K562 (cell line): ENCODE results near the gene CNOT2. TPM values are rescaled to one million over a fixed set of nuclear protein-coding genes. Genes with fewer than 3 reads are reported as not detected.
A peak's percentile ranks its signal among the peaks of the same experiment; 100 is the strongest.

Experiments used
- ATAC-seq: fragments of 200-7000 bp; cut with Tn5 transposase; 3 replicates; pipeline ENCODE4 v1.9.1; 2020; ENCODE audit warnings: moderate library complexity
- BruUV-seq: library from RNA; stranded (reverse); fragments of 400-500 nt; replicated peaks from 2 replicates; lab custom pipeline; 2021; lab: Mats Ljungman, UMichigan
- CTCF ChIA-PET: fragments of 300-600 bp; formaldehyde crosslinking; extraction: SDS; loops from one replicate; lab custom pipeline; 2021; ENCODE audit warnings: low intra/inter-chr PET ratio; lab: Yijun Ruan, JAX
- POLR2A ChIA-PET: fragments of 300-600, 350-650 bp; sonication (Branson Sonifier 250); formaldehyde crosslinking; extraction: SDS; loops from one replicate; lab custom pipeline; 2021; ENCODE audit warnings: antibody characterized with exemption, inconsistent platforms; lab: Yijun Ruan, JAX
- DNase-seq, 4 experiments: peaks; one replicate each; pipeline versions ENCODE4 v3.0.0 to v3.0.0-alpha.2; 2011 to 2018; ENCODE audit warnings: low spot score in 3 of 4, mixed read lengths in 3 of 4; ENCODE audit errors: extremely low read depth in 1 of 4
- FAIRE-seq: peaks from 2 replicates; lab custom pipeline; 2011; peaks lifted over from hg19 to GRCh38; lab: Jason Lieb, UNC
- H2AFZ ChIP-seq: 2 replicates; pipeline ENCODE4 v1.6.0; 2011; ENCODE audit warnings: low read depth, low read length, control low read depth, inconsistent platforms
- H3K27ac ChIP-seq: fragments of 200-600 bp; 3 replicates; pipeline ENCODE4 v1.8.0; 2011; ENCODE audit warnings: low read depth, mild to moderate bottlenecking, control low read depth, inconsistent platforms, low read length, moderate library complexity, mixed read lengths; ENCODE audit errors: extremely low read depth
- H3K27me3 ChIP-seq, 2 experiments: fragments of 300-600 bp in 1 of 2; 2 replicates in 1 of 2; 3 replicates in 1 of 2; pipeline versions ENCODE4 v1.6.0 to v1.8.0; 2011; ENCODE audit warnings: inconsistent platforms in 2 of 2, low read length in 2 of 2, mild to moderate bottlenecking in 1 of 2, mixed read lengths in 1 of 2, moderate library complexity in 1 of 2; ENCODE audit not compliant: control insufficient read depth in 2 of 2, insufficient read depth in 2 of 2
- H3K36me3 ChIP-seq: fragments of 300-600 bp; 3 replicates; pipeline ENCODE4 v1.8.0; 2011; ENCODE audit warnings: mild to moderate bottlenecking, low read length, inconsistent platforms; ENCODE audit not compliant: control insufficient read depth, insufficient read depth
- H3K4me1 ChIP-seq, 2 experiments: fragments of 200-600 bp in 1 of 2; replicated peaks in 1 of 2; 2 replicates in 1 of 2; 3 replicates in 1 of 2; pipeline versions ENCODE4 v1.5.1 to v1.8.0; 2011; ENCODE audit warnings: inconsistent platforms in 2 of 2, low read length in 2 of 2, mild to moderate bottlenecking in 1 of 2, mixed read lengths in 1 of 2, moderate library complexity in 1 of 2; ENCODE audit not compliant: control insufficient read depth in 2 of 2, insufficient read depth in 2 of 2
- H3K4me2 ChIP-seq: 2 replicates; pipeline ENCODE4 v1.6.1; 2011; ENCODE audit warnings: low read length, control low read depth, inconsistent platforms, mixed read lengths; ENCODE audit not compliant: insufficient read depth
- H3K4me3 ChIP-seq: fragments of 200-600 bp; sonication (generic), shearing (Covaris generic); 2 replicates; pipeline ENCODE4 v1.5.1; 2016; ENCODE audit warnings: control low read depth, inconsistent platforms
- H3K79me2 ChIP-seq: fragments of 200-600 bp; 3 replicates; pipeline ENCODE4 v1.8.0; 2011; ENCODE audit warnings: low read length, inconsistent platforms; ENCODE audit not compliant: control insufficient read depth, insufficient read depth
- H3K9ac ChIP-seq, 2 experiments: 2 replicates each; pipeline versions ENCODE4 v1.6.0 to v1.6.1; 2011; ENCODE audit warnings: low read depth in 2 of 2, low read length in 2 of 2, control low read depth in 1 of 2, inconsistent platforms in 1 of 2, mild to moderate bottlenecking in 1 of 2, mixed read lengths in 1 of 2; ENCODE audit not compliant: insufficient read depth in 1 of 2
- H3K9me1 ChIP-seq: one replicate; pipeline ENCODE4 v1.6.0; 2011; ENCODE audit warnings: inconsistent platforms, mild to moderate bottlenecking, low read length, moderate library complexity; ENCODE audit not compliant: control insufficient read depth, insufficient read depth
- H3K9me3 ChIP-seq: replicated peaks from 2 replicates; pipeline ENCODE4 v1.5.1; 2011; ENCODE audit warnings: low read depth, low read length, inconsistent platforms; ENCODE audit not compliant: control insufficient read depth, insufficient read depth
- H4K20me1 ChIP-seq: replicated peaks from 2 replicates; pipeline ENCODE4 v1.6.1; 2011; ENCODE audit warnings: low read length, inconsistent platforms, mixed read lengths; ENCODE audit not compliant: control insufficient read depth, insufficient read depth
- CBX3 ChIP-seq, 2 experiments: IDR thresholded peaks; 1 replicate in 1 of 2; 2 replicates in 1 of 2; pipeline ENCODE4 v1.6.1; 2012; ENCODE audit warnings: inconsistent platforms in 2 of 2, low read length in 2 of 2, borderline replicate concordance in 1 of 2, control low read depth in 1 of 2
- NKRF ChIP-seq: fragments of 450-650 bp; IDR thresholded peaks from 2 replicates; pipeline ENCODE4 v1.6.1; 2016; ENCODE audit warnings: borderline replicate concordance
- TRIM24 ChIP-seq, 2 experiments: fragments of 450-650 bp; IDR thresholded peaks; 2 replicates each; pipeline ENCODE4 v1.6.1; 2016
- TRIM28 ChIP-seq: fragments of 450-650 bp; IDR thresholded peaks from 2 replicates; pipeline ENCODE4 v1.6.1; 2017
- ZNF280A ChIP-seq: fragments of 450-650 bp; IDR thresholded peaks from 2 replicates; pipeline ENCODE4 v1.6.1; 2018; ENCODE audit warnings: mild to moderate bottlenecking, low read depth; ENCODE audit not compliant: partially characterized antibody
- in situ Hi-C: fragments of 300-500 bp; cut with MboI; formaldehyde crosslinking; loops from 4 replicates; pipeline ENCODE4 v1.15.0; 2018; ENCODE audit warnings: inconsistent platforms, mixed read lengths
- intact Hi-C: fragments of 100-400 bp; cut with micrococcal nuclease; formaldehyde crosslinking; loops from 2 replicates; pipeline ENCODE4 v1.14.2; 2022
- polyA plus RNA-seq, 8 experiments: library from polyadenylated mRNA; depleted of rRNA in 4 of 8; stranded (reverse) in 5 of 8; unstranded in 3 of 8; fragments of >200 nt; fragmentation: Nextera tagmentation in 2 of 8; fragmentation: Illumina TruSeq in 1 of 8; extraction: Ambion mirVana in 2 of 8; extraction: Trizol in 1 of 8; gene quantifications; 2 replicates each; pipeline versions ENCODE4 v1.2.1 to v1.2.3, GENCODE V29; 2011 to 2014; ENCODE audit warnings: inconsistent platforms in 1 of 8, missing spikeins in 1 of 8
- total RNA-seq, 7 experiments: library from RNA; depleted of rRNA in 6 of 7; stranded (reverse); fragments of >200 nt in 6 of 7; fragmentation: Illumina TruSeq in 2 of 7; extraction: Trizol in 2 of 7; gene quantifications; 2 replicates each; pipeline versions ENCODE4 v1.2.1 to v1.2.3, GENCODE V29; 2011 to 2021; ENCODE audit warnings: low replicate concordance in 1 of 7

CNOT2 gene
- total and polyA plus RNA-seq, 9 of the 15 experiments (the other 6 are each of a cell fraction or from before 2014, with no cell fraction given), result 43.6 to 119 (median 84.4) TPM

DNA sequence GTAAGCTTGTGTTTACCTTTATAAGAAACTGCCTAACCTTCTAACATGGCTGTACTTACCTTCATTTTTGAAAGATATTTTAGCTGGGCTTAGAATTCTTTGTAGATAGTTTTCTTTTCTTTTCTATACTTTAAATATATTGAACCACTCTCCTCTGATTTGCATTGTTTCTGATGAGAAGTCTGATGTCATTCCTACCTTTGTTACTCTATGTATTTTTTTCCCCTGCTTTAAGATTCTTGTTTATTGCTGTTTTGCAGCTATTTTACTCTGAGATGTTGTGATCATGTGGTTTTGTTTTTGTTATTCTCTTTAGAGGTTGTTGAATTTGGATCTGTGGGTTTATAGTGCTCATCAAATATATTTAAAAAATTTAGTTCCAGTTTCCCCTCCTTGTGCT, 31.8 kb downstream of the CNOT2 start:
- in situ Hi-C loops, result no loop called here
- peaks cover 99% of the 10 kb centered on the region for H3K79me2 ChIP-seq
- DNase-seq, result no peak
- no peak overlapping the region for H2AFZ ChIP-seq
- intact Hi-C loops, result no loop called here
- peak; percentile 16 for TF ChIP-seq ZNF280A
- peak; percentile 61; the same call in 1 of the 2 replicates for TF ChIP-seq TRIM28
- 0 out of 4 replicates have a peak, but pooled peaks have one; percentile 14 to 45 for TF ChIP-seq TRIM24 (IDR thresholded peaks at IDR 0.05)
- no peak for TF ChIP-seq NKRF
- TF ChIP-seq CBX3 (IDR thresholded peaks at IDR 0.05; ENCODE audit: borderline replicate concordance in 1 of 2, low read length in 2 of 2), result peak in 1 of 2 experiments; percentile 61; a peak in 1 of 3 replicates
- TF ChIP-seq, all 486 proteins: peak for 4
- ATAC-seq (no peak), FAIRE-seq (no peak)
- no peak overlapping the region for H3K9ac ChIP-seq
- H3K27ac ChIP-seq, result no peak overlapping the region
- ChIA-PET CTCF (no interaction called here), POLR2A (interaction anchor here (1.0 kb wide), 1 partner anchor 8 kb away, joined by 4 read pairs; no protein-coding TSS in a partner anchor)
- H3K27me3 ChIP-seq, result no peaks in the 10 kb centered on the region
- no peaks in the 10 kb centered on the region for H3K9me3 ChIP-seq
- H3K36me3 ChIP-seq, result peaks cover 14% of the 10 kb centered on the region; the same call in 1 of the 3 replicates
- BruUV-seq, result no TSS peak
- no peaks in the 10 kb centered on the region for H4K20me1 ChIP-seq
- no peaks in the 10 kb centered on the region for H3K4me1 ChIP-seq
- no peak overlapping the region for H3K4me2 ChIP-seq
- no peaks in the 10 kb centered on the region for H3K9me1 ChIP-seq
- no peak overlapping the region for H3K4me3 ChIP-seq
